ENCODE results near the gene C2CD3. TPM values are rescaled to one million over a fixed set of nuclear protein-coding genes. Genes with fewer than 3 reads are reported as not detected.
A peak's percentile ranks its signal among the peaks of the same experiment; 100 is the strongest.

C2CD3 gene
- total and polyA plus RNA-seq, 9 of the 15 experiments (the other 6 are each of a cell fraction or from before 2014, with no cell fraction given) = 4.4 to 20.2 (median 15.4) TPM

GRCh38 chr11:74011360-74012073, 159.3 kb downstream of the C2CD3 start (continued):
- TF ChIP-seq TSHZ1 (CRISPR knock-in tag; IDR thresholded peaks at IDR 0.05) = 0 out of 2 replicates have a peak, but pooled peaks have one; percentile 47
- no peak for TF ChIP-seq ID3 (CRISPR knock-in tag; IDR thresholded peaks at IDR 0.05)
- peak; percentile 99 for TF ChIP-seq ID3 (tag; IDR thresholded peaks at IDR 0.05)
- TF ChIP-seq GTF2A2 (tag; IDR thresholded peaks at IDR 0.05) = no peak
- TF ChIP-seq RCOR1 (IDR thresholded peaks at IDR 0.05; ENCODE audit: borderline replicate concordance in 1 of 2, low read depth in 2 of 2, low read length in 2 of 2) = peak; percentile 96 to 97
- no peak for TF ChIP-seq ZNF507 (tag; conservative IDR thresholded peaks at IDR 0.05)
- no peak for TF ChIP-seq NR2C2 (CRISPR knock-in tag; IDR thresholded peaks at IDR 0.05)
- peak; percentile 82 for TF ChIP-seq NR2C2 (tag; IDR thresholded peaks at IDR 0.05)
- TF ChIP-seq MEF2D (tag; conservative IDR thresholded peaks at IDR 0.05; ENCODE audit: low read depth) = peak; percentile 85; the same call in 1 of the 2 replicates
- no peak for TF ChIP-seq DNMT1 (IDR thresholded peaks at IDR 0.05)
- TF ChIP-seq FOXO4 (CRISPR knock-in tag; IDR thresholded peaks at IDR 0.05) = no peak
- TF ChIP-seq TCF3 (CRISPR knock-in tag; IDR thresholded peaks at IDR 0.05) = peak; percentile 100
- TF ChIP-seq ZFP91 (CRISPR knock-in tag; IDR thresholded peaks at IDR 0.05) = no peak
- TF ChIP-seq HEY1 (CRISPR knock-in tag; IDR thresholded peaks at IDR 0.05; ENCODE audit: borderline replicate concordance) = no peak
- TF ChIP-seq FOXK2 (conservative IDR thresholded peaks at IDR 0.05 in 1 of 2, IDR thresholded peaks at IDR 0.05 in 1 of 2; ENCODE audit: low read depth in 2 of 2) = peak; percentile 49 to 75; a peak in 3 of 4 replicates
- TF ChIP-seq ZC3H11A (IDR thresholded peaks at IDR 0.05; ENCODE audit: low read depth, low read length) = no peak
- no peak for TF ChIP-seq ZNF551 (CRISPR knock-in tag; IDR thresholded peaks at IDR 0.05)
- no peak for TF ChIP-seq HMG20A (CRISPR knock-in tag; conservative IDR thresholded peaks at IDR 0.05)
- TF ChIP-seq ZSCAN29 (IDR thresholded peaks at IDR 0.05) = no peak
